GM19324 (cell line): ENCODE data around the gene INTS7.

ENCODE experiments used
- ATAC-seq: cut with Tn5 transposase; IDR thresholded peaks from one replicate; pipeline ENCODE4 v1.9.1; 2021; ENCODE audit warnings: mild to moderate bottlenecking, moderate library complexity; ENCODE audit not compliant: unreplicated experiment, low FRiP score

The INTS7 gene

DNA sequence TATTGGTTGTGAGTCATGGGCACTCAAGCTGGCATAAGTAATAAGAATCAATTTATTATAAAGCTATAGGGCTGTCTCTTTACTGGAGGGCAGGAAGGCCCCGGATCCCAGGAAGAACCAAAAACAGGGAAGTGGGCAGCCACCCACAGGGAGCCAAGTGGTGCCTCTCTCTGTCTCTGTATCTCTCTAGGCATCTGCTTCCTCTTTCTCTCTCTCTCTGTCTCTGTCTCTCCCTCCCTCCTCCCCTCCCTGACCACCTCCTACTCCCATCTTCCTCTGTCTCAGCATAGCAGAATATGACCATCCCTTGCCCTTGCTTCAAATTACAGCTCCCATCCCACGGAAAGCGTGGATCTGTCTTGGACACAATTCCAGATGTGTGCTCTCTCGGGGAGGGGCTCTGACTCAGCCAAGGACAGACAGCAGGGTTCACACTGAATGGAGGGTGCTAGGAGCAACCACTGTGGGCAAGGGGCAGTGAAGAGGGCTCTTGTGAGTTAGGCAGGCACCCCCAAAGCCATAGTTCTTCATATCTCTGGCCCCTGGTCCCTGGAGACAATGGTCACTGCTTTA lies 124.4 kb downstream of the INTS7 start:
- no peak for ATAC-seq

DNA sequence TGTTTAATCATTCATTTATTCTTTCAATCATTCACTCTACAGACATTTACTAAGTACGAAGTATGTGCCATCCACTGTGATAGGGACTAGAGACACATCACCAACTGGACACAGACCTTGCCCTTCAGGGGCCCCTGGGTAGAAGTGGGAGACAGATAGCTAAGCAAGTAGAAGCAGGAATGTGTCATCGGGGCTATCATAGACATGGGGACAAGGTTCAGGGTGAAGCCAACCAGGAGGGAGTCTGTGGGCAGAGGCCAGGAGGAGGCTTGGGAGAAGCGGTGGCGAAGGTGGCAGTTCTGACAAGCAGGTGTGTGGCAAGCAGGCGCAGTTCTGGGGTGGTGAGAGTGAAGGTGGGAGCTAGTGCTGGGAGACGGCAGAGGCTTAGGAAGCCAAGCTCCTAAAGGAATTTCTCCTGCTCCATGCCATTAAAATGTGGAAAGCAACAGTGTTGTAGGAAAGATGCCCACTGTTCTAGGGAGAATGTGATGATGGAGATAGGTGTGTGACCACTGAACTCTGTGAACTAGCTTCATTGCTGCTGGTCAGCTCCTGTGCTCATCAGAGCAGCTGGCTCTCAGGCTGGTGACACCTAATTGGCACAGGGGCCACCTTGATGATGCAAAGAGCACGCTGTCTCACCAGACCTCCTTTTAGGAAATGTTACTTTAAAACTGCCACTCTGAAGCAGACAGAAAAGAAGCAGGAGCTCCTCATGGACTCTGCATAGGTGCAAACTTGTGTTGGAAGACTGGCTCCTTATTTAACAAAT lies 125.1 kb downstream of the INTS7 start:
- no peak for ATAC-seq

DNA sequence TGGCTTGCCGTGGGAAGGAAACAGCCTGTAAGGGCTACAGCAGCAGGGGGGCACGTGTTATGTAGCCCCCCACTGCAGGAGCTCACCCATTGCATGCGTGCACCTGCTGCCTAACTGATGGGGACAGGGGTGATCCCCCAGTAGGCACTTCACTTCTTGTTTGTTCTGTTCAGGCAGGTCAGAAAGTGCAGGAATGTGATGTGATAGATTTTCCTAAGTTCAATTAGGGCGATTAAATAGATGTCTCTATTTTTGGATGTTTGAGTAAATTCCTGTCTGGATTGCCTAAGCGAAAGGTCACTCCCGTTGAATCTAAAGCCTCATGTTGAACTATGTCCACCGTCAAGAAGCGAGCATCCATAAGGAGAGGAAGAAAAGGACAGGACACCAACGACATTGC lies 126.0 kb downstream of the INTS7 start:
- no peak for ATAC-seq

DNA sequence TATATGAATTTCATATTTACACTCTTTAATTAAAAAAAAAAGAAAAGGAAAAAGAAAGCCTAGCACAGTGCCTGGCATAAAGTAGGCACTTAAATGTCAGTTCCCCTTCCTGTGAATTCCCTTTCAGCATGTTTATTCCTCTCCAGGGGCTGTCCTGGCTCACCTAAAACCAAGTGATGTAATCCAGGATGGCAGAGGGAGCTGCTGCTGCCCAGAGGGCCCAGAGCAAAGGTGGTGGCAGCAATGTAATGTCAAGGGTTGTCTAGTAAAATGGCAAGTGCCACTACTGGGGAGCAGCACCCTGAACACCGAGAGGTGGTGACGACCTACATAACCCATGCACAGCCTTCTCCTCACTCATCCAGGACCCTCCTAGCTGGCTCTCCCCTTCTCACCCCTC lies 126.4 kb downstream of the INTS7 start:
- no peak for ATAC-seq

DNA sequence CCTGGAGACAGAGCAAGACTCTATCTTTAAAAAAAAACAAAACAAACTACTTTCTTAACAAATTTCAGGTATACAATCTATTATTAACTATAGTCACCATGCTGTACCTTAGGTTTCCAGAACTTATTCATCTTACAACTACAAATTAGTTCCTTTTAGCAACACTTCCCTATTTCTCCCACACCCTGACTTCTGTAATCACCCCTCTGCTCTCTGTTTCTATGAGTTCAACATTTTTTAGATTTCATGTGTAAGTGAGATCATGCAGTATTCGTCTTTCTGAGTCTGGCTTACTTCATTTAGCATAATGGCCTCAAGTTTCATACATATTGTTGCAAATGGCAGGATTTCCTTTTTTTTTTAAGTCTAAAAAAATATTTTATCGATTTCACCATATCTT lies 126.9 kb downstream of the INTS7 start:
- no peak for ATAC-seq

DNA sequence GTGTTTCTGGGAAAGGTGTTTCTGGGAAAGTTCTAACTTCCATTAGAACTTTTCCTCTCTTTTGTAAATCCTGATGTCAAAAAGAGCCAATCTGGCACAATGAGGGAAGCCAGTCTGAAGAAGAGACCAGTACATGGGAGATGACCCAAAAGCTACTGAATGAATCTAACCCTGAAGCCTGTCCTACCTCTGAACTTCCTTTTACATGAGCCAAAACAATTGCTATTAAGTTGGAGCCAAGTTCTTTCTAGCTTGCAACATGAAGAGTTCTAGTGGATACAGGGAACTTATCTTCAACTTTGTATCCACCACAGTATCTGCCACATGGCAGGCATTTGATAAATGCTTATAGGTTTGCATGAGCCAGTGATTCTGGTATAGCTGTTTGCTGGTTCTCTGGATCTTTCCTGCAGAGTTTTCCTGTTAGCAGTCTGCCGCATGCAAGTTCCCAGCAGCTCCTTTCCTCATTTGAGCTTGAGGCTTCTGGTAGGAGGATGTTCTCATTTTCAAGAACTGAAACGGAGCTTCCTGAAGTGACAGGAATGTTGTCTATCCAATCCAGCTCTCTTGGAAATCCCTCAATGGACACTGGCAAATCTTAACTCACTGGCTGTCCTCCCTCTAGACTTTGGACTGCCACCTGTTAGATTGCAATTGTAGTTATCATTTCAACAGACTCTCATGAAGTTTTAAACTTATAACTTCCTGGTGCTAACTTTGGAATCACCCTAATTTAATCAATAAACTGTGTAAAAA lies 131.7 kb downstream of the INTS7 start:
- ATAC-seq, result no peak

DNA sequence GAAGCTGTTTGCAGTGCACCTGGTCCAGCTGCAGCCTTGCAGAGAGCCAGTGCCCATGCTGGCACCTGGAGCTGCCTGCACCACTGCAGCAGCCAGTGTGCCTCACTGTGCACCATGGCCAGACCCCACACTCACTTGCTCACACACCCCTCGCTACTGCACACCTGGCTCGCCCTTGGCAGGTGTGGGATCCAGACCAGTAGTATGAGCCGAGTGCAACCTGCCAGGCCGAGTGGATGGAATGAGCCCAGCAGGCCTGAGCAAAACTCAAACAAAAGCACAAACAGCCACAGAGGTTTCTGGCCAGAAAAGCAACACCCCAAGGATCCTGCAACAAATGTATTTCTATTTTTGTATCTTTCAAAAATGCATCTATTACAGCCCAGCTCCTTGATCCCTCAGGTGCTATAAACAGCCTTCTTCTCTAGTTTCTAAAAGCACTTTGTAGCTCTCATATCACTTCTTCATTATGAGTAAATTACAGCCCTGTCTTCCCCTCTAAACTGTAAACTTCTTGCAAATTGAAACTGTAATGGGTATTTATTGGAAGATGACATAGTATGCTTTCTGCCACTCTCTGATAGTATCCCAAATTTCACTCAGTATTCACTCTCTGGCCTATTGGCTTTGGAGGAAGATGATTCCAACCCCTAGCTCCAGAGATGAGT lies 132.6 kb downstream of the INTS7 start:
- no peak for ATAC-seq

DNA sequence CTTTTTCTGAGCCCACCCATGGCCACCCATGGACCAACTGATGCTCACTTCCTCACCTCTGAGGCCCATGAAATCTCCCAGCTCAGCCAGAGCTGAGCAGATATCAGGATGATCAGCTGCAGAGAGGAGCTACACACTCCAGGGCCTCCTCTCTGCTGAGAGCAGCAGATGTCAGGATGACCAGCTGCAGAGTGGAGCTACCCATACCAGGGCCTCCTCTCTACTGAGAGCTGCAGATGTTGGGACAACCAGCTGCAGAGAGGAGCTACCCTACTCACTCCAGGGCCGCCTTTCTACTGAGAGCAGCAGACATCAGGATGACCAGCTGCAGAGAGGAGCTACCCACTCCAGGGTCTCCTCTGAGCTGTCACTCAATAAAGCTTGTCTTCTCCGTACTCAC lies 133.4 kb downstream of the INTS7 start:
- no peak for ATAC-seq

DNA sequence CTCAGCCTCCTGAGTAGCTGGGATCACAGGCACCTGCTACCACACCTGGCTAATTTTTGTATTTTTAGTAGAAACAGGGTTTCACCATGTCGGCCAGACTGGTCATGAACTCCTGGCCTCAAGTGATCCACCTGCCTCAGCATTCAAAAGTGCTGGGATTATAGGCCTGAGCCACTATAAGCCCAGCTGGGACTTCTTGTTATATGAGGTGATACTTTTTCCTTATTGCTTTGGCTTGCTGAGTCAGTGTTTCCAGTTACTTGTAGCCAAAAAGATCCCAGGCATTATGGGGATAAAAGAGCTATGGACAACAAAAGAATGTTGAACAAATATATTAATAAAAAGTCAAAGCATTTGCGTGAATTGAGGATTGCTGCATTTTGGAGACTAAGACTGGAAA lies 134.9 kb downstream of the INTS7 start:
- ATAC-seq, result no peak

DNA sequence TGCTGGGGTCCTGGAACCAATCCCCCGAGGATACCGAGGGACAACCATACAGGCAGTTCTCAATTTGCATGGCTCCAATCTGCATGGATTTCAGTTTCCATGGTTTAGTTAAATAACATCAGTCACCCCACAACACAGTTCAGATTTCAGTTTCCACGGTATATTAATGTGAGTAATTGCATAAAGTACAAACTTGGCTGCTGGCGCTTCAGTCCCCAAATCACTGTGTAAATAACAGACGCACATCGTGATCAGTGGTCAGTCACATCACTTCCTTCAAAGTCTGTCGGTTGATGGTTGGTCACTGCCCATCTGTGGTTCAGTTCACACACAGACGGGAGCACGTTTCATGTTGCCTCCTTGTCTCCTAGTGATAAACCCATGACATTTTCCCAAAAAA lies 138.4 kb downstream of the INTS7 start:
- no peak for ATAC-seq

DNA sequence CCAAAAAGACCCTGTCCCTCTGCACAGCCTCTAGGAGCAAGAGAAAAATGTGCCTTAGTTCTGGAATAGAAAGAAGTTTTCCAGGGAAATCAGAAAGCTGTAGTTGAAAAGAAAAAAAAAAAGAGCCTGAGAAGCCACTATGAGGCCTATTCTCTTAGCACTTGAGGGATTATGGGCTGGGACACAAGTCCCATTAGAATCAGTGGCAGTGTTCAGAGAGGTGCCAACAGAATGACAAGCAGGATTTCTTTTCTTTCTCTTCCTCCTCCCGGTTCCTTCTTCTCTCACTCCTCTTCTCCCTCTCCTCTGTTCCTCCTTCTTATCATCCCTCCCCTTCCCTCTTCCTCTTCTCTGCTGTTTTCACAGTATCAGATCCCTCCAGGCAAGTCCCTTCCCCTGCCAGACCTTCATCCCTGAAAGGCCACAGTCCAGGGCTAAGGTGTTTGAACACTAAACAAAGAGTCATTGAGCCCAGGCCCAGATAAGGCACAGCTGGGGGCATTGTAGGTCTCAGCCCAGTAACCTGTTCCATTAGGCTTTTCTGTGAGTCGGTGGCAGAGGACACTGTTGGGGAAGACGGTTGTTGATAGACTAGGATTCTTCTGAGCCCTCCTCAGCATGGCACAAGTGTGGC lies 140.1 kb downstream of the INTS7 start:
- no peak for ATAC-seq

DNA sequence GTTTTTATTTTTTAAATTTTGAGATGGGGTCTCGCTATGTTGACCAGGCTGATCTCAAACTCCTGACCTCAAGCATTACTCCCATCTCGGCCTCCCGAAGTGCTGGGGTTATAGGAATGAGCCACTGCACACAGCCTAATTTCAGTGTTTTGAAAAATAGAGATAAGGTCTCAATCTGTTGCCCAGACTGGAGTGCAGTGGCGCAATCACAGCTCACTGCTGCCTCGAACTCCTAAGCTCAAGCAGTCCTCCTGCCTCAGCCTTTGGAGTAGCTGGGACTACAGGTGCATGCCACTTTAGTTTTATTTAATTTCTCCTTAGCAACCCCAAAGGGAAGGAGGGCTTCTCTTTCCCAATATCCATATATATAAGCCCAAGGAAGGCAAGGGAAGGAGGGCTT lies 141.0 kb downstream of the INTS7 start:
- ATAC-seq, result no peak

DNA sequence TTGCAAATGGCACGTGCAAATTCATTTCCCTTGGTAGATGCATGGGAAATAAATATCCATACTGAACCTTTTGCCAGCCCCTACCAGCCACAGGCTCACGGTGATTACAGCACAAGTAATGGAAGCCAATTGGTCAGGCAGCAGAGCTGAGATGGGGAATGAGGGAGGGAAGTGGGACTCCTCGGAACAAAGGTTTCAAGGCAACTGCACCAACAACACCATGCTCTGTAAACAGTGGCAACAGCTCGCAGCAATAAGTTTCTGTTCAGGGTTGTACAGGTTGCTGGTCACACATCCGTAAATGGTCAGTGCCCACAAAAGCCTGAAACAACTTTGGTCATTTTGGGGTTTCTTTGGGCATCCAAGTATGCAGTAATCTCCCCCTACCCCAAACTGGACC lies 142.1 kb downstream of the INTS7 start:
- ATAC-seq, result no peak

DNA sequence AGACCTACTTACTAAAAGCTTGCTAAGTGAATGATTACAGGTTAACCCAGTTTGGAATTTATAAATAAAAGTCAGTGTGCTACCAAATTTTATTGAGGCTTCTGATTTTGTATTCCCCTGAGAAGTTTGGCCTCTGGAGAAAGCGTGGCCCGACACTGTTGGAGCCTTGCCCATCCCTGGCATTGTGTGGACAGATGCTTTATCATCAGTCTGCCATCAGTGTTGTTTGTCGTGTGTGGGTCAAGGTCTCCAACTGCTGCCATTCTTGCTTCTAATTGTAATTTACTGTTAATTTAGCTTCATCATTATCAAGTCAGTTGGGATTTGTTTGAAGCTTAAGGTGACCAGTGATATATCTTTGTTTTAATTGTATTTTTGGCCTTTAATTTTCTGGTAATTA lies 142.8 kb downstream of the INTS7 start:
- no peak for ATAC-seq

DNA sequence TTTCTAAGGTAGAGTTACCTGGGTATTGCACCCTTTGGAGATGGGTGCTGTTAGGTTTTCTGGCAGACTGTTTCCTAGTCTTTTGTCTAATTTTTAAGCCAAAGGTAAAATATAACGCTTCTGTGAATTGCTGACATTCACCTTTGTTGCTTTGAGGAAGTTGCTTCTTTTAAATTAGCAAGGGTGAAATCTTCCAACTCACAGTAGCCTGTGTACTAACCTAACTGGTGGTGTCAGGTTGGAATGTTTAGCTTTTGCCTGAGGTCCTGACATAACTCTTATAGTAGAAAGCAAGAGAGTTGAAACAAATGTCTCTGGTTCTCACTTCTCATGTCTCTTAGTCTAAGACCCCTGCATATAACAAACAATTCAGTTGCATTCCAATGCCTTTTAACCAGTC lies 143.6 kb downstream of the INTS7 start:
- no peak for ATAC-seq
